ENCODE measurements around the gene GOLGA8T.
"Not testable (repeated sequence)": the region's sequence is repeated elsewhere in the genome, so short reads cannot be mapped to it uniquely, and the experiment has no call there.

Gene GOLGA8T

DNA sequence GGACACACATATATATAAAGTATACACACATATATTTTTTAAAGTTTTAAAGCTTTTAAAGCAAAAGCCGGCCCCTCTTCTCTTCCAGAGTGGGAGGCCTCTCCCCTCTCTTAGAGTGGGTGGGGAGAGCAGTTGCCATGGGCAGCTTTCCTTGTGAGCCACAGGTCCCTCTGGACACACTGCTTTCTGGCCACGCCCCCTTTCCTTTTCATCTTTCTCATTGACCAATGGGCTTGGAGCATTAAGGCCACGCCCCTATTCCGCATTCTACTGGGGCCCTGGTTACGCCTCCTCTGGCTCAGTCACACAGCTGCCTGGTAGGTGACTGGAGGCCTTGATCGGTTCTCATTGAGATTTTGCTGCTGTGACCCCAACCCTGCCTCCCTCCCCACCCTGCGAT, at the start of gene GOLGA8T:
TSS of gene GOLGA8T (plus strand) at position 301 of the 400 bp plus-strand sequence. CDS start at position 399, 98 bp downstream.
- not testable (repeated sequence) for DNase-seq

DNA sequence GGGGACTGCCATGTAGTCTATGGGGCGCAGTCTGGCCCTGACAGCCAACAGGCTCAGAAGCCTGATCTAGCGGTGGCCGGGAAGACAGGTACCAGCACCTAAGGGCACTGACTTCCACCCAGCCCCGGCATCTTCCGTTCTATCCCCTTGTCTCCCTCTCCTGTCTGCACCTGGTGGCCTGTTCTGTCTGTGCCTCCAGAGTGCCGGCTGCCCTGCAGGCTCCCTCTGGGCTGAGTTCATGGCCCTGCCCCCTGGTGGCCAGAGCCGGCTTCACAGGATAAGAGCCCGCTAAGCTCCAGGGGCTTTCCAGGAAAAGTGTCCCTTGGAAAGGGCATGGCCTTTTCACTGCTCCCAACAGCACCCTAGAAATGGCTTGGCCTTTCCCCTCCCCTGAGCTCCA, 37.0 kb upstream of the GOLGA8T start:
- not testable (repeated sequence) for DNase-seq

- DNase-seq = not testable (repeated sequence)
These were observed 32.0 kb upstream of the GOLGA8T start for GRCh38 chr15:30102890-30103289.

DNA sequence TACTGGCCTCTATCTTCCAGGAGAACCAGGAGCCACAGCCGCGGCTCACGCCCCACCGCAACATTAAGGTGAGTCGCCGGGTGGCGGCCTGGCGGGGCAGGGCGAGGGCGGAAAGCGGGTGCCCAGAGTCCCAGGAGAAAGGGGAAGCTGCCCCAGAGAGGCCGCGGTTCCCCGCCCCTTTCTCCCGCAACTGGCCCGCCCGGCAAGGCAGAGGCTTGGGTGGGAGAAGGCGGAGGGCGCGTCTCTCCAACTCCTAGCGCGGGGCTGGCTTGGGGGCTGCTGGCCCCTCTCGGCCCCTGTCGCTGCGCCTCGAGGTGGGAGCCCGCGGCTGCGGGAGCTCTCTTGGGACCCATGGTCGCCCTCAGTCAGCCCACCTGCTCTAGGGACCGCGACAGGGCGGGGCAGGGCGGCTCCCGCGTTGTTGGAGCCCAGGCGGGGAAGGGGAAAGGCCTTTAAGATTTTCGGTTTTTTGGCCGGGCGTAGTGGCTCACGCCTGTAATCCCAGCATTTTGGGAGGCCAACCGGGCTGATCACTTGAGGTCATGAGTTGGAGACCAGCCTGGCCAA, 30.8 kb upstream of the GOLGA8T start:
- DNase-seq = not testable (repeated sequence)

DNA sequence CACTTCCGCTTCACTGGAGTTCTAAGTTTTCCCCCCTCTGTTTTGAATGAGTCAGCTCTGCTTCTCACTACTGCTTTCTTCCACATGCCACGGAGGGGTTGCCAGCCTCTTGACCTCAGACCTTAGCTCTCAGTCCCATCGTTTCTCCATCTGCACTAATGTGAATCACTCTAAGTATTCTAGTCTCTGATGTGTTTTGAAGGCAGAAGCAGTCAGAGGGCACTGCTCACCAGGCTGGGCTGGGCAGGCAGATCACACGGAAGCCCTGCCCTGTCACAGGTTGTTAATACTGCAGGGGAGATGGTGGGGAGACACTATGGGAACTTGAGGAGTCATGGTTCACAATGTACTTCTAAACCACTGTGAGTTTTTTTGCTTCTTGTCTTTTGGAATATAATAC, 24.3 kb upstream of the GOLGA8T start:
- not testable (repeated sequence) for DNase-seq

GRCh38 chr15:30130066-30130465, 4.8 kb upstream of the GOLGA8T start:
- DNase-seq = peak; percentile 1

DNA sequence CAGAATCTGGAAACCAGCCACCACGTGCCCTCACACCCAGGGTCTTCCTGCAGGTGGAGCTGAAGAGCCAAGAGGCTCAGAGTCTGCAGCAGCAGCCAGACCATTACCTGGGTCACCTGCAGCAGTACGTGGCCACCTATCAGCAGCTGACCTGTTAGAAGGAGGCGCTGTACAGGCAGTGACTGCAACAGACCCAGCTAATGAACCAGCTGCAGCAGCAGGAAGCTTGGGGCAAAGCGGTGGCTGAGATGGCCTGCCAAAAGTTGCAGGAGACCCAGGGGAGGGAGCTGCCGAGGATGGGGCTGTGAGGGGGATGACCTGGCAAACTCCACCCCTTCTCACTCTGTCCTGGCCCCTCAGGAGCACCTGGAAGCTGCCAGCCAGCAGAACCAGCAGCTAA, 8.4 kb downstream of the GOLGA8T start:
- DNase-seq = not testable (repeated sequence)

GRCh38 chr15:30149891-30150290, 15.0 kb downstream of the GOLGA8T start:
- DNase-seq = not testable (repeated sequence)

DNA sequence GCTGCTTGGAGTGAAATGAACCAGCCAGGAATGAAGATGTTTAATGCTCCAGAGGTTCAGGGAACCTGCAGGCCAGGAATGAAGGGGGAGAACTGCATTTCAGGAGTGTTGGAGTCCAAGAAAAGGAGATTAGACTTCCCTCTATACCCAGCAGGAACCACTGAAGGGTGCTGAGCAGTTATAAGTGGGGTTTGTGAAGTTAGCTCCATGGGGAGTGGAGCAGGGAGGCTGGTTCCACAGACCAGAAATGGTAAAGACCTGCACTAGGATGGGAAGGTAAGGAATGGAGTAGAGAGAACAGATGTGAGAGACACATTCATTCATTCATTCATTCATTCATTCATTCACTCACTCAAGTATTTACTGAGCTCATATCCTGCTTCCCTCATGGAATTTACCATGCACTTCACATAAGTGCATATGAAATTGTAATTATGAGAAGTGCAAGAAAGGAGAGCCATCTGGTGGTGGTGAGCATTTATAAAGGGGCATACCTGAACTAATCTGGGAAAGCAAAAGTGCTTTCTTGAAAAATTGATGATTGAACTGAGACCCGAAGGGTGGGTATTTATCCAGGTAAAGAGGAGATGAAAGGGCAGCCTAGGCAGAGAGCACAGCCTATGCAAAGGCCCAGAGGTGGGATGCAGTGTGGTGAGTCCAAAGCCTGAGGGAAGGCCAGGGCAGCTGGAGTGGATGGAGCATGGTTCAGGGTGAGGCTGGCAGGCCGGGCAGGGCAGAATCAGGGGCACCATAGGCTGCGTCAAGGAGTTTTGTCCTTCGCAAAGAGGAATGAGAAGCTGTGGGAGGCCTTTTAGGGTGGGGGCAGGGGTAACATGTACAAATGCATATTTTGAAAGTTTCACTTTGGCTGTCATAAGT, 27.9 kb downstream of the GOLGA8T start:
- DNase-seq = not testable (repeated sequence)

DNA sequence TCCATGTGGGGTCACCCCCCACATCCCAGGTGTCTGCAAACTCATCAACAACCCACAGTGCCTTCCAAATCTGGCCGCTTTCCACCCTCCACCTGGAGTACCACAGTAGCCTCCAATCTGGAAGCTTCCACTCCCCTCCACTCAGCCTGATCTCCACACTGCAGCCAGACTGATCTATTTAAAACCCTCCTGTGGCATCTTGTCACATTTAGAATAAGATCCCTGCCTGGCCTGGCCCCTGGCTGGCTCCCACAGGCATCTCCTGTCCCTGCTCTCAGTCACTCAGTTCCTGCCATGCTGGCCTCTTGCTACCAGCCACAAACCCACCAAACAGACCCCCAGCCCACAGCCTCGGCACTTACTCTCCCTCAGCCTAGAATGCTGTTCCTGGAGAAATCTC, 28.9 kb downstream of the GOLGA8T start:
- not testable (repeated sequence) for DNase-seq

GRCh38 chr15:30164257-30164656, 29.4 kb downstream of the GOLGA8T start:
- DNase-seq = not testable (repeated sequence)

DNA sequence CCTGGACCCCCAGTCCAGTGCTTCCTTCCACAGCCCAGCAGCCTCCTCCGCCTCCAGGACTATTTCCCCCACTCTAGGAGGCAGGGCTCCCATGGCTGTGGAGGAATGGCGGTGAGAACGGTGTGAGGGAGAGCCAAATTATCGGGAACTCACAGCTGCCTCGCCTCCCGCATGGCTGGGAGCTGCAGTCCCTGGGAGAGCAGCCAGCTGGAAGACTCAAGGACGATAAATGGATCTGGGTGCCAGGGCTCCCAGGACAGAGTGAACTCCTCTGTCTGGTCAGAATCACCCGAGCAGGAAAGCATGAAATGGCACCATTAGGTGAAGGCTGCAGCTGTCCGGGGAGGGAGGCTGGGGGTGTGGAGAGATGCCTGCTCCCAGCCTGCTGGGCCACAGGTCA, 32.6 kb downstream of the GOLGA8T start:
- not testable (repeated sequence) for DNase-seq

- DNase-seq = not testable (repeated sequence)
These were observed 33.0 kb downstream of the GOLGA8T start for GRCh38 chr15:30167886-30168285.

GRCh38 chr15:30171452-30171851, 36.6 kb downstream of the GOLGA8T start:
- not testable (repeated sequence) for DNase-seq

DNA sequence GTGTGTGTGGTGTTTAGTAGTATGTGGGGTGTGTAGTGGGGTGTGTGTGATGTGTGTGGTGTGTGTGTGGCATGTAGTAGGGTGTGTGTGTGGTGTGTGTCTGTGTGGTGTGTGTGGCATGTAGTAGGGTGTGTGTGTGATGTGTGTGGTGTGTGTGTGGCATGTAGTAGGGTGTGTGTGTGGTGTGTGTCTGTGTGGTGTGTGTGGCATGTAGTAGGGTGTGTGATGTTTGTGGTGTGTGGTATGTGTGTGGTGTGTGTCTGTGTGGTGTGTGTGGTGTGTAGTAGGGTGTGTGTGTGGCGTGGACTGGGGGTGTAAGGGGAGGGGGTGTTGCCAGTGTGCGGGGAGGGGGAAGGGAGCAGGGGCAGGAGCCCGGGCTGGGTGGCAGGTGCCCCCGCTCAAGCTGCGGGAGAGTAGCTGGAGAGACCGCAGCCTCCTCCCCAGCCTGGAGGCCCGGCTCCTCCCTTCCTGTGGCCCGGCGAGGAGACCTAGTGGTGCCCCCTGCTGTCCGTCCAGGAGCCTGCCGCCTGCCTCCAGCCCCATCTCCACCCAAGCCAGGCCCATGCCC, 38.3 kb downstream of the GOLGA8T start:
- DNase-seq = peak; percentile 78

GRCh38 chr15:30175291-30175690, 40.4 kb downstream of the GOLGA8T start:
- DNase-seq = not testable (repeated sequence)

DNA sequence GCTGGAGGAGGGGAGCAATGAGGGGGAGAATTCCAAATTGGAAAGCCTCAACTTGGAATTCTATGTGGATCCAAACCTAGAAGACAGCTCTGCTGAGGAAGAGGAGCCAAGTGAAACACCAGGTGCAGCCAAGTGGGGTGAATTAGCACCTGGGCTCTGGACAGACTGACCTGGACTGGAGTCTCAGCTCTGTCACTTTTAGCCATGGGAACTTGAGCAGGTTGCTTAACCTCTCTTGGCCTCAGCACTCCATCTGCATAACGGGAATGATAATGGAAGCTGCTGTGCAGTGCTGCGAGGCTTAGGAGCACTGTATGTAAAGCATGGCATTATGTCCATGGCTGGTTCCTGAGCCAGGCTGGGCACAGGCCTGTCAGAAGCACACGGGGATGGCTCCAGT, 41.8 kb downstream of the GOLGA8T start:
- not testable (repeated sequence) for DNase-seq

- DNase-seq = not testable (repeated sequence)
These were observed 45.0 kb downstream of the GOLGA8T start for GRCh38 chr15:30179814-30180213.

DNA sequence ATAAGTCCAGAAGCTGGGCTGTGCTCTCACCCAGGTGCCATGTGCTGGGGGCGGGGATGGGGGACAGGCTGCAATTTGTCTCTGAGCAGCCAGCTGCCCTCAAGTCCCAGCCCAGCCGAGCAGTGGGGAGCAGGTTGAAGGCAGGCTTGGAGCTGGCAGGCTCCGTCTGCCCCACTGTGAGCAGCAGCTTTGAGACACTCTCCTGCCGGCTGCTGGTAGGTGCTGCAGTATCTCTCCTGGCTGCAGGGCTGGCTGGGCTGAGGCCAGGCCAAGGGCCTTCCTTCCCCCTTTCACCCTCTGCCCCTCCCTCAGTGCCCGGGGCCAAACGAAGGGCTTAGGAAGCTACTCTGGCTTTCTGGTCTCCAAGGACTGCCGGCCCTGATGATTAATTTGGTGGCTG, 50.6 kb downstream of the GOLGA8T start:
- not testable (repeated sequence) for DNase-seq

GRCh38 chr15:30187429-30187828, 52.6 kb downstream of the GOLGA8T start:
- DNase-seq = not testable (repeated sequence)

GRCh38 chr15:30189754-30190153, 54.9 kb downstream of the GOLGA8T start:
- DNase-seq = not testable (repeated sequence)

- not testable (repeated sequence) for DNase-seq
These were observed 56.3 kb downstream of the GOLGA8T start for GRCh38 chr15:30191143-30191542.

DNA sequence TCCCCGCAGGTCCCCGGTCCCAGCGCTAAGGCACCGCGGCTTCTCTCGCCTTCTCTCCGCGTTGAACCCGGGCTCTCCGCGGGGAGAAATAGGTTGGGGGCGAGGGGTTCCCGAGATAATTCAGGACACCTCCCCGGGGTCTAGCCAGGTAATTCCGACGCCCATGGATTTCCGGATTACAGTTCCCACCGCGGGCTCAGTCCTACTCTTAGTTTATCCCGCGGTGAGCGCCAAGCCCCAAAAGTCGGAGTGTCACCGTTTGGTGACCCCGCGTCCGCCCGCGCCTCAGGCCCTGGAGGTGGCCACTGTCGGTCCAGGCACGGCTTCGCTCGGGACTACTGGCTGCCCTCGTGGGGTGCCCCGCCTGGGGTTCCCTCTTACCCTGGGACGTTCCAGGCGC, 56.8 kb downstream of the GOLGA8T start:
- not testable (repeated sequence) for DNase-seq

Data from activated CD4-positive, alpha-beta T cell treated with anti-CD3 and anti-CD28 coated beads, Interleukin-2, amount 50 U/mL, for 16 hours (primary cell).